ENCODE data around the gene PCK1.

The PCK1 gene

DNA sequence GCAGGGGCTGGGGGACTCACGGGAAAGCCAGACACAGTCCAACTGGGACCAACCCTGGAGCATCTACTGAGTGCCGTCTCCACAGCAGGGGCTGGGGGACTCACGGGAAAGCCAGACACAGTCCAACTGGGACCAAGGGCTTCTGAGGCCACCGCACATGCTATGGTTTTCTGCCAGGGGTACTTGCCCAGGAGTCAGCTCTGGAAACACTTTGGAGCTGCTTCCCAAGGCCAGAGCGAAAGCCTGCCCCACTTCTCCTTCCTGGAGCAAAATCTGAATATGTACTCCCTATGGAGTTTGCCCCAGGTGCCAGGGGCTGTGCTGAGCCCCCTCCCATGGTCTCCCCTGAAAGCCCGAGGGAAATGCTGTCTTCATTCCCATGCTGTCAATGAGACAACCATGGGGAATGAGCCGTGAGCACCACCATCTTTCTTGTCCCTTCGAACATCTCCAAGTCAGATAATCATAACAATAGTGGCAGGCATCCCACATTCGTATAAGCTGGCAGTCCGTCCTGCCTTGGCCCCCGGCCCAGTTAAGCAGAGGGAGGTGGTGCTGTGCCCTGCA lies 18.5 kb downstream of the PCK1 start:
- no peak overlapping the region for H3K9ac ChIP-seq (ENCODE audit: low read length)
- H3K36me3 ChIP-seq (ENCODE audit: control insufficient read depth, insufficient read depth, low read length, severe bottlenecking), result no peaks in the 10 kb centered on the region
- no peak overlapping the region for H3K4me3 ChIP-seq (ENCODE audit: low read length)
- peaks cover 38% of the 10 kb centered on the region for H3K4me1 ChIP-seq (ENCODE audit: control insufficient read depth, insufficient read depth, low read length)
- peaks cover 68% of the 10 kb centered on the region for H3K27me3 ChIP-seq (replicated peaks; ENCODE audit: control insufficient read depth, insufficient read depth, low read length)
- peaks cover 14% of the 10 kb centered on the region for H3K9me3 ChIP-seq (ENCODE audit: control insufficient read depth, low read length)
- DNase-seq (ENCODE audit: low read depth), result no peak

DNA sequence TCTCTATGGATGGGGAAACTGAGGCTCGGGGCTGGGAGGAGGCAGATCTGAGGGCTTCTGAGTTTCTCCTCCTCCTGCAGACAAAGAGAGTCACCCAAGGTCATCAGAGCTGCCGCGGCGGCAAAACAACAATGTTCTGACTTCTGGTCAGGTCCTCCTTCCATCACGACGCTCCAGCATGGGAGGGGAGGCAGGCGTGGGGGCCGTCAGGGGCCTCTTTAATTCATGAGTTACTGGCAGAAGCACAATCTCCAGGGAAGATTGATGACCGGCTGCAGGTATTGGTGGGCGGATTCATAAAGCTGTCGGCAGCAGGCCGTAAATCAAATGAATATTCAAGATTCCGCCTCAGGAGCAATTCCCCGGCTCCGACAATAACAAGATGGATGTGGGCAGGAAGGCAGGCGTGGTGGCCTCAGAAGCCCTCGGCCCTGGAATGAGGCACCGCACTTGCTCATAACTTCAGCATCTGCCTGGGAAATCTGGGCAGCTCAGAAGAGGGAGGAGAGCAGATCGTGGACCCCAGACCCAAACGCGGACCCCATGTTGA lies 19.1 kb downstream of the PCK1 start:
- peaks cover 14% of the 10 kb centered on the region for H3K9me3 ChIP-seq (ENCODE audit: control insufficient read depth, low read length)
- H3K27me3 ChIP-seq (replicated peaks; ENCODE audit: control insufficient read depth, insufficient read depth, low read length), result peaks cover 66% of the 10 kb centered on the region
- peak overlapping the region; percentile 63 for H3K4me3 ChIP-seq (ENCODE audit: low read length)
- H3K4me1 ChIP-seq (ENCODE audit: control insufficient read depth, insufficient read depth, low read length), result peaks cover 39% of the 10 kb centered on the region
- no peaks in the 10 kb centered on the region for H3K36me3 ChIP-seq (ENCODE audit: control insufficient read depth, insufficient read depth, low read length, severe bottlenecking)
- DNase-seq (ENCODE audit: low read depth), result no peak
- H3K9ac ChIP-seq (ENCODE audit: low read length), result peak overlapping the region; percentile 78

DNA sequence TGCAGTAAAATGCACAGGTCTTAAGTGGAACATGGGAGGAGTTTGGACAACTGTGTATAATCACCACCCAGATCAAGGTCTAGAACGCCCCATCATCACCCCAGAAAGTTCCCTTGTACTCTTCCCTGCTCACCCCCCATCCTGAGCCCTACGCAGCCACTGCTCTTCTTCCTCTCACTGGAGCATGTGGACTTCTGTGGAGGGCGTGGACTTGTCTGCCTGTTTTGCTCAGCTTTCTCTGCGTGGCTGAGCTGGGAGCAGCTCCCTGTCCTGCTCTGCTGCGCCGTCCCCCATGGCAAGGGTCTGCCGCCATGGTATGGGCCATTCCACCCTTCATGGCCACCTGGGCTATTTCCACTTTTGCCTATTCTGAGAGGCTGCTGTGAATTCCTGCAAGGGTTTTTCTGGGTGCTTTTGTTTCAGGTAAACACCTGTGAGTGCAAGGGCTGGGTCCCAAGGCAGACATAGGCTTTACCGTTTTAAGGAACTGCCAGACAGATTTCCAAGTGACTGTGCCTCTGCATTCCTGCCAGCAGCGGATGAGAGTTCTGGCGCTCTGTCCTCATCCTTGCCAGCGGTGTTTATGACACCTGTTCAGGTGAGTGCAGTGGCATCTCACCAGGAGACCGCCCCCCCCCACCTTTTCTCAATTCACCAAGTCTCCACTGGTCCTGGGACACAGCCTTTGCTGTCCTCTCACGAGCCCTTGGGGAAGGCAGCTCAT lies 19.7 kb downstream of the PCK1 start:
- Histone ChIP-seq H3K4me1 (ENCODE audit: control insufficient read depth, insufficient read depth, low read length) (peaks cover 46% of the 10 kb centered on the region), H3K36me3 (ENCODE audit: control insufficient read depth, insufficient read depth, low read length, severe bottlenecking) (no peaks in the 10 kb centered on the region), H3K4me3 (ENCODE audit: low read length) (peak overlapping the region; percentile 63), H3K9me3 (ENCODE audit: control insufficient read depth, low read length) (peaks cover 13% of the 10 kb centered on the region), H3K27me3 (replicated peaks; ENCODE audit: control insufficient read depth, insufficient read depth, low read length) (peaks cover 63% of the 10 kb centered on the region), H3K9ac (ENCODE audit: low read length) (peak overlapping the region; percentile 78)
- no peak for DNase-seq (ENCODE audit: low read depth)

DNA sequence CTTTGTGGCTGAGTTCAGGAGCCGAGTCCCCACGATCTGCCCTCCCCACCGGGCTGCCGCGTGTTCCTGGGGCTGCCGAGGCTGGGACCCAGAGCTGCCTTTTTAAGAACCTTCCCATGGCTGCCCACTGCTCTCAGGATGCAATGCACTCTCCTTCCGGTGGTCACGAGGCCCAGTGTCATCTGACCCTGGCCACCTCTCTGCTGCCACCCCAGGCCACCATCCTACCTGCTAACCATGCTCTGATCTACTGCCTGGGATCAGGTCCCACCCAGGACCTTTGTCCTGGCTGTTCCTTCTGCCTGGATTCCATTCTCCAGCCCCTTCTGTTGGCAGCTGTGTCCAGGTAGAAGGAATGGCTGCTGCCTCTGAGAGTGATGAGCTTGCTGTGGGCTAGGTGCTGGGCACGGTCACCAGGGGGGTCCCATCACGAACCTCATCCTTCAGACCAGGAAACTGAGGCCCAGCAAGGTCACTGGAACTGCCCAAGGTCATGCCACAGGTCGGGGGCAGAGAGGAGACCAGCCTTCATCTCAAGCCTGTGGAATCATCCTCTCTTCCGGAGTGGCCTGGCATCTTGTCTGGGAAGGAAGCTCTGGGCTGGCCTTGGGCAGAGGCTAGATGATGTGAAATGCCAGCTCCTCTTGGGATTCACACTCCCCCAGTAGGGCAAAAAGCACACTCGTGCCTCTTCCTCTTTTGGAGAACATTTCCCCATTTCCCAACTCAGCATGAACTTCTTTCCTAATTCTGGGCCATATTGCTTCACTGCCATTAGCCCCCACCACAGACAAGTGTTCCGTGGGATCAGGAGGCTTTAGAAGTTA lies 20.5 kb downstream of the PCK1 start:
- peak overlapping the region; percentile 78 for H3K9ac ChIP-seq (ENCODE audit: low read length)
- peaks cover 8% of the 10 kb centered on the region for H3K9me3 ChIP-seq (ENCODE audit: control insufficient read depth, low read length)
- no peak for DNase-seq (ENCODE audit: low read depth)
- H3K4me1 ChIP-seq (ENCODE audit: control insufficient read depth, insufficient read depth, low read length), result peaks cover 51% of the 10 kb centered on the region
- peak overlapping the region; percentile 63 for H3K4me3 ChIP-seq (ENCODE audit: low read length)
- H3K27me3 ChIP-seq (replicated peaks; ENCODE audit: control insufficient read depth, insufficient read depth, low read length), result peaks cover 58% of the 10 kb centered on the region
- no peaks in the 10 kb centered on the region for H3K36me3 ChIP-seq (ENCODE audit: control insufficient read depth, insufficient read depth, low read length, severe bottlenecking)

DNA sequence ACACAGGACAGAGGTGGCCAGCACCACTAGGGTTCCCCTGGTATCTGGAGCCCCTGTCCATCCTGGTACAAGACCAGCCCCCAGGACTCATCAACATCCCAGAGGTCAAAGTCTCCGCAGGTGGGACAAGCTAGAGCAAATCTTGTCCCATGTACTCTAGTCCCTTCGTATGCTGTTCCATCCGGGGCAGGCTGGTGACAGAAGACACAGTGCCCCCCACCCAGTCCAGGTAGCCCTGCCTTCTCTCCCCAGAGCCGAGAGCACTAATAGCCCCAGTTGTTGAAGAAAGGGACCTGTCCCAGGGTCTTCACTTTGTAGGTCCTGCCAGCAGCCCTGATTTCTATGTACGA lies 21.1 kb downstream of the PCK1 start:
- peaks cover 53% of the 10 kb centered on the region for H3K4me1 ChIP-seq (ENCODE audit: control insufficient read depth, insufficient read depth, low read length)

DNA sequence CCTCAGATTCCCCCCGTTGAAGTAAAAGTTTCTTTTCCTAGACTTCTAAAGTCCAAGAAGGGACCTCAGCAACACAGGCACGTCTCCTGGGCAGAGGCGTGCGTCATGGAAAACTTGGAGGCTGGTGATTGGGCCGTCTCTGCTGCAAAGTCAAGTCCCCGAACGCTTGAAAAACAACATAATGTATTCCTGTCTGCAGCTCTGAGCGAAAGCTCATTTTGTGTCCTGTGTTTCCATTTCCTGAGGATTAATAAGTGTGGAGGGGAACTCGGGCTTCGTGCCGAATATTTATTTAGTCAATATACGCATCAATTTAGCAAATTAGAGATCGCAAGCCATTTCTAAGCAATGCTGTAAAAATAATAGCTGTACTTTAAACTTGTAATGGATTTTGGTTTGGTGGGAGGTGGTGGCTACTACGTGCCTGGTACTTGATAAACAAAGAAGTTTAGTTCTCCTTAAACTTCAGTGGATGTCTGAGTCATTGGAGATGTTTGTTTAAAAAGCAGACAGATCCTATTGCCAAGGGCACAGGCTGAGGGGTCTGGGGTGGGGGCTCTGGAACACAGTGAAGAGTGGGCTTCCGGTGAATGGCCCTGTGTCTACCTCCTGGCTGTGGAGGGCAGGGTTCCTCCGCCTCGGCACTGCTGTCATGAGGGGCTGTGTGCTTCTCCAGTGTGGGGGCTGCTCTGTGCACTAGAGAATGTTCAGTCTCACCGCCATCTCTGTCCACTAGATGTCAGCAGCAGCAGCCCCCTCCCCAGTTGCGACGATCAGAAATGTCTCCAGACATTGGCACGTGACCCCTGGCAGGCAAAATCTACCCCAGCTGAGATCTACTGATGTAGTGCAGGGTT lies 21.8 kb downstream of the PCK1 start:
- peak; percentile 62 for DNase-seq (ENCODE audit: low read depth)
- H3K36me3 ChIP-seq (ENCODE audit: control insufficient read depth, insufficient read depth, low read length, severe bottlenecking), result no peaks in the 10 kb centered on the region

More for the DNA sequence above, 21.1 kb downstream of the PCK1 start:
- H3K4me3 ChIP-seq (ENCODE audit: low read length), result no peak overlapping the region
- H3K36me3 ChIP-seq (ENCODE audit: control insufficient read depth, insufficient read depth, low read length, severe bottlenecking), result no peaks in the 10 kb centered on the region
- peaks cover 58% of the 10 kb centered on the region for H3K27me3 ChIP-seq (replicated peaks; ENCODE audit: control insufficient read depth, insufficient read depth, low read length)
- peak overlapping the region; percentile 72 for H3K9ac ChIP-seq (ENCODE audit: low read length)
- no peak for DNase-seq (ENCODE audit: low read depth)
- H3K9me3 ChIP-seq (ENCODE audit: control insufficient read depth, low read length), result peaks cover 9% of the 10 kb centered on the region

DNA sequence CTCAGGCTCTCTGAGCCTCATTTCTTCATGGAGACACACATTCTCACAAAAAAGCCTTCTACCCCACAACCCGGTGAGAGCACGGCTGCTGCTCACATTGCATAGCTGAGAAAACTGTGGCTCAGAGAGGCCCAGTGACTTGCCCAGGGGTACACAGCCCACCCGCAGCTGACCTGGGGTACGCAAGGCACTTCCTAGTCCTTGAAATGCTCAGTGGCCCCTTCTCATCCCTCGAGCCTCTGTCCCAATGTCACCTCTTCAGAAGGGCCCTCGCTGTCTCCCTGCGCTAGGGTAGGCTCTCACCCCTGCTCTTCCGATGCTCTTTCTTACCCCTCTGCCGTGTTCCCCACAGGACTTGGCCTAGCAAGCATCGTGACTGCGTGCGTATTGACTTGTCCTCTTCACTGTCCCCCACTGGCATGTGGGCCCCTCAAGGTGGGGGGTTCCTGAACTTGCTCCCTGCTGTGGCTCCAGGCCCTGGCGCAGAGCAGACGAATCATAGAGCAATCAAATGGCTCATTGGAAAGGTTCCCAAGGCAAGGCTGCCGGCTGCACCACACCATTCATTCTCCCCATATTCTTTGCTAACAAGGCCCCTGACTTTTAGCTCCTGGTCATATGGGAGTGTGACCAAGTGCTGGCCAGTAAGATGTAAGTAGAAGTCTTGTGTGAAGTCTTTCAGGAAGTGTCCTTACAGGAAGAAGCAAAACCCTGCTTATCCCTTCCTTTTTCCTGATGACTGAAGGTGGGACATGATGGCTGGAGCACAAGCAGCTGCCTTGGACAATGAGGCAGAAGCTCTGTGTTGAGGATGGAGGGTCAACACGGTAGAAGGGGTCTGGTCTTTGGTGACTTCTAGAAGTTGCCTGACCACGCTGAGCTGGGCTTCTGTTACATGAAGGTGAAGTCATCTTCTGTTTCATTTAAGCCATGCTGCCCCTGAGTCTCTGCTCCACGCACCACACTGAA lies 22.7 kb downstream of the PCK1 start:
- Histone ChIP-seq H3K4me3 (ENCODE audit: low read length) (no peak overlapping the region), H3K36me3 (ENCODE audit: control insufficient read depth, insufficient read depth, low read length, severe bottlenecking) (no peaks in the 10 kb centered on the region), H3K9me3 (ENCODE audit: control insufficient read depth, low read length) (peaks cover 22% of the 10 kb centered on the region), H3K4me1 (ENCODE audit: control insufficient read depth, insufficient read depth, low read length) (peaks cover 53% of the 10 kb centered on the region), H3K9ac (ENCODE audit: low read length) (peak overlapping the region; percentile 72), H3K27me3 (replicated peaks; ENCODE audit: control insufficient read depth, insufficient read depth, low read length) (peaks cover 58% of the 10 kb centered on the region)
- no peak for DNase-seq (ENCODE audit: low read depth)

More for the DNA sequence above, 21.8 kb downstream of the PCK1 start:
- H3K27me3 ChIP-seq (replicated peaks; ENCODE audit: control insufficient read depth, insufficient read depth, low read length), result peaks cover 60% of the 10 kb centered on the region
- peaks cover 53% of the 10 kb centered on the region for H3K4me1 ChIP-seq (ENCODE audit: control insufficient read depth, insufficient read depth, low read length)
- peak overlapping the region; percentile 72 for H3K9ac ChIP-seq (ENCODE audit: low read length)
- peaks cover 16% of the 10 kb centered on the region for H3K9me3 ChIP-seq (ENCODE audit: control insufficient read depth, low read length)
- H3K4me3 ChIP-seq (ENCODE audit: low read length), result no peak overlapping the region

DNA sequence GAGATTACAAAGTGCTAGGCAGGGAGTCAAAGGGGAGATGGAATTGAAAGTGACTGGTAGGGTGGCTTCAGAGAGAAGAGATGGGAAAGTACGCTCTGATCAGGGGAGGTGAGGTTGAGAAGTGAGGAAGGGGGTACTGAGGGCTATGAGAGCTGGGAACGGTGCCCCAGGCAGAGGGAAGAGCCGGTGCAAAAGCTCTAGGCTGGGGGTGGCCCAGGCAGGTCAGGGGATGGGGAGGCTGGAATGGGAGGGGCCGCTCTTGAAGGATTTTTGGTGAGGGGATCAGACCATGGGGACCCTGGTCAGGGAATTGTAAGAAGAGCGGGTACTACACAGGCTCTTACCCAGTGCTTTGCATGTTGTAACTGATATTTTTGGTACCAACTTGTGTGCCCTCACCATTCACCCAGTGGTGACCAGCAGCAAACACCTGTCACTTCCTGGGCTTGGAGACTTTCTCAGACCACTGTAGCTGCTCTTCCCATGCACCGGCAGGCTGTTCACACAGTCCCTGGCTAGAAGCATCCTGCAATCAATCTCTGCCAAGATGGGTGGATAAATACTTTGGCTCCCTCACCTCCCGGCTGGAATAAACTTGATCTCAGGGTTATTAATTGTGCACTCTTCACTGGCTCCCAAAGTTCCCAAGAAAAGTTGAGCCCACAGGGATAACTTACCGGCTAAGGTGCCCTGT lies 24.0 kb downstream of the PCK1 start:
- Histone ChIP-seq H3K9me3 (ENCODE audit: control insufficient read depth, low read length) (peaks cover 22% of the 10 kb centered on the region), H3K4me1 (ENCODE audit: control insufficient read depth, insufficient read depth, low read length) (peaks cover 48% of the 10 kb centered on the region), H3K27me3 (replicated peaks; ENCODE audit: control insufficient read depth, insufficient read depth, low read length) (peaks cover 53% of the 10 kb centered on the region), H3K4me3 (ENCODE audit: low read length) (no peak overlapping the region), H3K9ac (ENCODE audit: low read length) (no peak overlapping the region), H3K36me3 (ENCODE audit: control insufficient read depth, insufficient read depth, low read length, severe bottlenecking) (no peaks in the 10 kb centered on the region)
- no peak for DNase-seq (ENCODE audit: low read depth)

DNA sequence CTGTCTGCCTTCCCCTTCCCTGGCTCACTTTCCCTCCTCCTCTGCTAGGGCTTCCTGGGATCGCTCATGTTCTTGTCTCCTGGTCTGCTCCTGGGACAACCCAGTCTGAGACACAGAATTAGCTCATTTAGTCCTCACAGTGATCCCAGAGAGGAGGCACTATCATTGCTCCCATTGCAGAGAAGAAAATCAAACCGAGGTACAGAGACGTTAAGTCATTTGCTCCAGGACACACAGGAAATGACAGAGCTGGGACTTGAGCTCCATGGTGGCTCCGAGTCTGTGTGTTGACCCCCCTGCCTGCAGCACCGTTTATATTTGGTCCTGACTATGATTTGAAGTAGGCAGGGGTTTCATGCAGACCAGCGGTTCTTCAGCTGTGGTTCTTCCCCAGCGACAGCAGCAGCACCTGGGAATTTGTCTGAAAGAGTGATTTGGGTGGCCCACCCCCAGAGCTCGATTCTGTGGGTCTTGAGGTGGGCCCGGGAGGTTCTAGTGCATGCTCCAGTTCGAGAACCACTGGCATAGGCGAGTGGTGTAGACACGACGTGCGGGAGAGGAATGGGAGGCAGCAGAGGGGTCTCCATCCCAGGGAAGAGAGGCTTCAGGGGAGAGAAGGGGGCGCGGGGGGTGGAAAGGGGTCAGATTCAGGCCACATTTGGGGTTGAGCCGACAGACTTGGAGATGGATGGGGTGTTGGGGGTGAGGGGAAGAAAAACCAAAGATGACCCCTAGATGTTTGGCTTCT lies 24.7 kb downstream of the PCK1 start:
- no peak for DNase-seq (ENCODE audit: low read depth)
- Histone ChIP-seq H3K27me3 (replicated peaks; ENCODE audit: control insufficient read depth, insufficient read depth, low read length) (peaks cover 52% of the 10 kb centered on the region), H3K9me3 (ENCODE audit: control insufficient read depth, low read length) (peaks cover 22% of the 10 kb centered on the region), H3K36me3 (ENCODE audit: control insufficient read depth, insufficient read depth, low read length, severe bottlenecking) (no peaks in the 10 kb centered on the region), H3K9ac (ENCODE audit: low read length) (no peak overlapping the region), H3K4me3 (ENCODE audit: low read length) (no peak overlapping the region), H3K4me1 (ENCODE audit: control insufficient read depth, insufficient read depth, low read length) (peaks cover 41% of the 10 kb centered on the region)

Data from adipocyte (in vitro differentiated cells).